Measurements from ENCODE around the gene MROH8. TPM values are rescaled to one million over a fixed set of nuclear protein-coding genes. Genes with fewer than 3 reads are reported as not detected.
A peak's percentile ranks its signal among the peaks of the same experiment; 100 is the strongest.

Gene MROH8
- total RNA-seq, 1 experiment from 2014 or later: 3.3 TPM

DNA sequence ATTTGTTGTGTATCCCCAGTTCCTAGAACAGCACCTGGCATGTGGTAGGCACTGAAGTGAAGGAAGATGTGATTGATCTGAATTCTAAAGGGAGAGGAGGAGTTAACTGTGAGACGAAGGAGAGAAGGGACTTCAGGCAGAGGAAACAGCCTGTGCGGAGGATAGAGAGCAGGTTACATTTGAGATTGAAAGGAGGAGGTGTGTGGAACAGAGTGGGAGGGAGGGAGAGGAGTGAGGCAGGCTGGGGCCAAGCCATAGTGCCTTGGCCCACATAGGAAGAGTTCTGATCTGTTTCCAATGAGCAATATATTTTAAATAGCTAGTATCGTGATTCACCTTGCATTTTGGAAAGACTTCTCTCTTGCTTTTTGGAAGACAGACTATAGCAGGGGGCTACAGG is 13.9 kb upstream of the MROH8 start:
- Histone ChIP-seq H2AFZ (no peak overlapping the region), H3K4me1 (replicated peaks; ENCODE audit: insufficient read depth) (no peaks in the 10 kb centered on the region), H3K79me2 (ENCODE audit: low read depth) (peaks cover 71% of the 10 kb centered on the region), H3K36me3 (ENCODE audit: low read depth) (peaks cover 20% of the 10 kb centered on the region), H3K4me2 (no peak overlapping the region), H3K27ac (no peak overlapping the region), H4K20me1 (ENCODE audit: insufficient read depth) (peaks cover 92% of the 10 kb centered on the region), H3K27me3 (ENCODE audit: insufficient read depth, low read depth) (no peaks in the 10 kb centered on the region), H3K9me3 (ENCODE audit: insufficient read depth, low read depth) (no peaks in the 10 kb centered on the region), H3K9me2 (ENCODE audit: insufficient read depth) (no peaks in the 10 kb centered on the region), H3K4me3 (no peak overlapping the region), H3F3A (ENCODE audit: insufficient read depth, low read depth) (peaks cover 13% of the 10 kb centered on the region)
- TF ChIP-seq EZH2 (IDR thresholded peaks at IDR 0.05; ENCODE audit: low read depth): no peak
- TF ChIP-seq, protein P1, sequence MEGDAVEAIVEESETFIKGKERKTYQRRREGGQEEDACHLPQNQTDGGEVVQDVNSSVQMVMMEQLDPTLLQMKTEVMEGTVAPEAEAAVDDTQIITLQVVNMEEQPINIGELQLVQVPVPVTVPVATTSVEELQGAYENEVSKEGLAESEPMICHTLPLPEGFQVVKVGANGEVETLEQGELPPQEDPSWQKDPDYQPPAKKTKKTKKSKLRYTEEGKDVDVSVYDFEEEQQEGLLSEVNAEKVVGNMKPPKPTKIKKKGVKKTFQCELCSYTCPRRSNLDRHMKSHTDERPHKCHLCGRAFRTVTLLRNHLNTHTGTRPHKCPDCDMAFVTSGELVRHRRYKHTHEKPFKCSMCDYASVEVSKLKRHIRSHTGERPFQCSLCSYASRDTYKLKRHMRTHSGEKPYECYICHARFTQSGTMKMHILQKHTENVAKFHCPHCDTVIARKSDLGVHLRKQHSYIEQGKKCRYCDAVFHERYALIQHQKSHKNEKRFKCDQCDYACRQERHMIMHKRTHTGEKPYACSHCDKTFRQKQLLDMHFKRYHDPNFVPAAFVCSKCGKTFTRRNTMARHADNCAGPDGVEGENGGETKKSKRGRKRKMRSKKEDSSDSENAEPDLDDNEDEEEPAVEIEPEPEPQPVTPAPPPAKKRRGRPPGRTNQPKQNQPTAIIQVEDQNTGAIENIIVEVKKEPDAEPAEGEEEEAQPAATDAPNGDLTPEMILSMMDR (conservative IDR thresholded peaks at IDR 0.05): no peak
- DNase-seq: no peak
- no TSS peak for BruUV-seq (replicated peaks)
- POLR2A ChIA-PET (ENCODE audit: unreplicated experiment): no interaction called here
- CTCF ChIA-PET: interaction anchor here (0.7 kb wide), 1 partner anchor 633 kb away, joined by 5 read pairs; no protein-coding TSS in a partner anchor
- intact Hi-C loops (cut with micrococcal nuclease; ENCODE audit: unreplicated experiment): loop anchor here (10.0 kb wide), 1 partner anchor 1212 kb away; no protein-coding TSS in a partner anchor

DNA sequence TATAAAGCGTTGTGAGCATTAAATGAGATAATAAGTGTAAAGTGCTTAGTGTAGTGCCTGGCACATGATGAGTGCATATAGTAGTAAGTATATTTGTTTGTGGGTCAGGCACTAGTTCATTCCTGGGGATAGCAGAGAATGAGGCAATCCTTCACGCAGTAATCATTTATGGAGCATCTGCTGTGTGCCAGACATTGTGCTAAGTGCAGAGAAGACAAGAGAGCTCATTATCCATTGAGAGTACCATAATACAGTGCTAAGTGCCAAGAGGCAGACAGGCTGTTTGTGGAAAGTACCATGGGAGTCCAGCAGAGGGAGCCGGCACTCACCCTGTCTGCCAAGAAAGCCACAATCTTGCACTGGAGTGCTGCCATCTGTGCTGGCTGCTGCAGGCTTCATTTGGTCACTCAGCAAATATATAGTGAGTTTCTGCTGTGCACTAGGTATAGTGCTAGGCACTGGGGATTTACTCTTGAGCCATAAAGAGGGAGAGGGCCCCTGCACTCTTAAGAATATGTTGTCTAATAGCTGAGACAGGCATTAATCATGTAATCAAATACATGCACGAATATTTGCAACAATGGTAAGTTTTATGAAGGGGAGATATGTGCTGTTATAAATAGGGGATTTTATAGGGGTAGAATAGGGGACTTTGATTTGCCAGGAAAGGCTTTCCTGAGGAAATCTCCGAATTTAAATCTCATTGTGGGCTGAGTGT is 12.9 kb upstream of the MROH8 start:
- H2AFZ ChIP-seq: no peak overlapping the region
- CTCF ChIA-PET: interaction anchor here (0.5 to 1.0 kb wide), 10 partner anchors 8 to 607 kb away, joined by 3 to 10 read pairs (median 4); partner anchors contain the start of genes MROH8 and RPN2
- peaks cover 74% of the 10 kb centered on the region for H3K79me2 ChIP-seq (ENCODE audit: low read depth)
- H4K20me1 ChIP-seq (ENCODE audit: insufficient read depth): peaks cover 88% of the 10 kb centered on the region
- peak; percentile 51 to 75 for DNase-seq
- no peak overlapping the region for H3K4me2 ChIP-seq
- BruUV-seq (replicated peaks): no TSS peak
- no peaks in the 10 kb centered on the region for H3K9me2 ChIP-seq (ENCODE audit: insufficient read depth)
- no peak overlapping the region for H3K4me3 ChIP-seq
- intact Hi-C loops (cut with micrococcal nuclease; ENCODE audit: unreplicated experiment): loop anchor here (10.0 kb wide), 1 partner anchor 1213 kb away; no protein-coding TSS in a partner anchor
- no peaks in the 10 kb centered on the region for H3K4me1 ChIP-seq (replicated peaks; ENCODE audit: insufficient read depth)
- H3K27ac ChIP-seq: no peak overlapping the region
- H3K36me3 ChIP-seq (ENCODE audit: low read depth): peaks cover 17% of the 10 kb centered on the region
- TF ChIP-seq, protein P1 (conservative IDR thresholded peaks at IDR 0.05): peak; percentile 86
- no peak for TF ChIP-seq EZH2 (IDR thresholded peaks at IDR 0.05; ENCODE audit: low read depth)
- POLR2A ChIA-PET (ENCODE audit: unreplicated experiment): no interaction called here
- no peaks in the 10 kb centered on the region for H3K27me3 ChIP-seq (ENCODE audit: insufficient read depth, low read depth)
- H3F3A ChIP-seq (ENCODE audit: insufficient read depth, low read depth): peaks cover 13% of the 10 kb centered on the region
- H3K9me3 ChIP-seq (ENCODE audit: insufficient read depth, low read depth): no peaks in the 10 kb centered on the region

DNA sequence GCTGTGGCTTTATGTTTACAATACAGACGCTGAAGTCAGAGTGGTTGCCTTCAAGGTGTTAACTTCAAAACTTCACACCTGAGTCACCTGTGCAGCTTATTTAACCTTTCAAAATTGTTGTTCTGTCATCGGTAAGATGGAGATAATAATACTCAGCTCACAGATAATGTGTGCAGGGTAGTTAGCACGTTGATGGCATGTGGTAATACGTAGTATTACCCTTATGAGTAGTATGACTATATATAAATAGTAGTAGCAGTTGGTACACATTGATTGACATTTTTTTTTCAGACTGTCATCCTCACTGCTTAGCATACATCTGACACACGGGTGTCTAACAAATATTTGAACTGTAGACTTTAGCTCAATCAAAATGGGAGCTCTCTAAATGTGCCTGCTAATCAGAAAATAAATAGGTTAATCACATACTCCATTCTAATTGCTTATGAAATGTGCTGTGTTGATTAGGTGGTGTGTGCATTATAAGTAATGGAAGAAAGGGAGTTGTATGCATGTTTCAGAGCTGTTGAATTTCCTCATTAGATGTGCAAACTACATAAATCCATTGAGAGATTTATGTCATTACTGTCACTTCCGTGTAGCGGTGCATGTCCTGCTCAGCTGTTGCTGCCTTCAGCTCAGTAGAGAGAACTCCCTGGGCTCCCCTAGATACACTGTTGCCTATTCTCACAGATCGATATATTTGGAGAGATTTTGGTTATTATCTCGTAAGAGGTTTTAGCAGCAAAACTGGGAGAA is 11.2 kb upstream of the MROH8 start:
- ChIA-PET CTCF (interaction anchor here (0.7 kb wide), 2 partner anchors 14 to 75 kb away, joined by 3 read pairs; no protein-coding TSS in a partner anchor), POLR2A (ENCODE audit: unreplicated experiment) (interaction anchor here (0.7 kb wide), 1 partner anchor 873 kb away, joined by 7 read pairs; no protein-coding TSS in a partner anchor)
- peaks cover 13% of the 10 kb centered on the region for H3F3A ChIP-seq (ENCODE audit: insufficient read depth, low read depth)

More for the DNA sequence above, 11.2 kb upstream of the MROH8 start:
- H3K27me3 ChIP-seq (ENCODE audit: insufficient read depth, low read depth): no peaks in the 10 kb centered on the region
- H2AFZ ChIP-seq: no peak overlapping the region
- BruUV-seq (replicated peaks): no TSS peak
- TF ChIP-seq, protein P1 (conservative IDR thresholded peaks at IDR 0.05): no peak
- TF ChIP-seq EZH2 (IDR thresholded peaks at IDR 0.05; ENCODE audit: low read depth): no peak
- intact Hi-C loops (cut with micrococcal nuclease; ENCODE audit: unreplicated experiment): loop anchor here (10.0 kb wide), 1 partner anchor 1214 kb away; no protein-coding TSS in a partner anchor
- H3K4me2 ChIP-seq: no peak overlapping the region
- H3K4me3 ChIP-seq: no peak overlapping the region
- peaks cover 80% of the 10 kb centered on the region for H4K20me1 ChIP-seq (ENCODE audit: insufficient read depth)
- no peak overlapping the region for H3K27ac ChIP-seq
- H3K9me2 ChIP-seq (ENCODE audit: insufficient read depth): no peaks in the 10 kb centered on the region
- no peaks in the 10 kb centered on the region for H3K4me1 ChIP-seq (replicated peaks; ENCODE audit: insufficient read depth)
- peaks cover 27% of the 10 kb centered on the region for H3K36me3 ChIP-seq (ENCODE audit: low read depth)
- peaks cover 71% of the 10 kb centered on the region for H3K79me2 ChIP-seq (ENCODE audit: low read depth)
- no peaks in the 10 kb centered on the region for H3K9me3 ChIP-seq (ENCODE audit: insufficient read depth, low read depth)
- DNase-seq: no peak
